HG03469 (cell line): Measurements from ENCODE around the gene ZNF234.
A peak's percentile ranks its signal among the peaks of the same experiment; 100 is the strongest.
"Not testable (repeated sequence)": the region's sequence is repeated elsewhere in the genome, so short reads cannot be mapped to it uniquely, and the experiment has no call there.

Source experiments
- ATAC-seq: cut with Tn5 transposase; IDR thresholded peaks from one replicate; pipeline ENCODE4 v1.9.1; 2021; ENCODE audit warnings: mild to moderate bottlenecking, moderate library complexity, moderate number of reproducible peaks; ENCODE audit not compliant: unreplicated experiment

ZNF234 gene

GRCh38 chr19:44176590-44176989 lies 35.2 kb downstream of the ZNF234 start:
- no peak for ATAC-seq

GRCh38 chr19:44180968-44181367 lies 39.6 kb downstream of the ZNF234 start:
- no peak for ATAC-seq

- no peak for ATAC-seq
Measured at GRCh38 chr19:44182145-44182544, 40.8 kb downstream of the ZNF234 start.

- ATAC-seq = no peak
Measured at GRCh38 chr19:44190020-44190419, 48.7 kb downstream of the ZNF234 start.

DNA sequence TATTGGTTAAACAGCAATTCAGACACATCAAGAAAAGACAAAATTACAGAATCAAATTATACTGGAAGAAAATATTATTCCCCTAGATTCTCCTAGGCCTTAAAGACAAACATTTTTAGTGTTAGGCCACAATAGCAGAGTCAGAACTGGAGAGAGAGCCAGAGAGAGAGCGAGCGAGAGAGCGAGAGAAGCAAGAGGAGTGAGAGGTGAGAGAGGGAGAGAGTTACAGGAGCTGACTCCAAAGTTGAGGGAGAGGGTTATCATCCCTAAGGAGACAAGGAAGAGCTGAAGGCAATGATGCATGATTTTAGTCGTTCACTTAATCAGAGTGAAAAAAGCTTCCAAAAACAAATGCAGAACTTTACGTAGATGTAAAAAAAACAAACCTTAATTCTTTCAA lies 50.8 kb downstream of the ZNF234 start:
- ATAC-seq = no peak

- ATAC-seq = no peak
Measured at GRCh38 chr19:44196772-44197171, 55.4 kb downstream of the ZNF234 start.

DNA sequence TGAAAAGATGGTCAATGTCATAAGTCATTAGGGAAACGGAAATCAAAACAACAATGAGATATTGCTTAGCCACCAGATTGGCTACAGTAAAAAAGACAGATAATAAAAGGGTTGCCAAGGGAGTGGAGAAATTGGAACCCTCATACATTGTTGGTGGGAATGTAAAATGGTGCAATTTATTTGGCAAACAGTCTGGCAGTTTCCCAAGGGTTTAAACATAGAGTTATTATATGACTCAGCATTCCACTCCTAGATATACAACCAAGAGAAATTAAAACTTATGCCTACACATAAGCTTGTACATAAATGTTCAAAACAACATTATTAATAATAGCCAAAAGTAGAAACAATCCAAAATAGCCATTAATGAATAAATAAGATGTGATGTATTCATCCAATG lies 61.1 kb downstream of the ZNF234 start:
- no peak for ATAC-seq

DNA sequence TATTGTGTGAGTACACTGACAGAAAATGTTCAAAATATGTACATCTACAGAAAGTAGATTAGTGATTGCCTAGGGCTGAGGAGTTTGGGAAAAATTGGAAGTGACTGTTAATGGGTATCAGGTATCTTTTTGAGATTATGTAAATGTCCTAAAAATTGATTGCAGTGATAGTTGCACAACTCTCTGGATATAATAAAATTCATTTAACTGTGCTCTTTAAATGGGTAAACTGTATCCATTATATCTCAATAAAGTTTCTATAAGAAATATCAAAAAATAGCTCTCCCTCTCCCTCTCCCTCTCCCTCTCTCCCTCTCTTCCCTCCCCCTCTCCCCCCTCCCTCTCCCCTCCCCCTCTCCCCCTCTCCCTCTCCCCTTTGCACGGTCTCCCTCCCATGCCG lies 61.6 kb downstream of the ZNF234 start:
- ATAC-seq = no peak

GRCh38 chr19:44203877-44204276 lies 62.5 kb downstream of the ZNF234 start:
- not testable (repeated sequence) for ATAC-seq

DNA sequence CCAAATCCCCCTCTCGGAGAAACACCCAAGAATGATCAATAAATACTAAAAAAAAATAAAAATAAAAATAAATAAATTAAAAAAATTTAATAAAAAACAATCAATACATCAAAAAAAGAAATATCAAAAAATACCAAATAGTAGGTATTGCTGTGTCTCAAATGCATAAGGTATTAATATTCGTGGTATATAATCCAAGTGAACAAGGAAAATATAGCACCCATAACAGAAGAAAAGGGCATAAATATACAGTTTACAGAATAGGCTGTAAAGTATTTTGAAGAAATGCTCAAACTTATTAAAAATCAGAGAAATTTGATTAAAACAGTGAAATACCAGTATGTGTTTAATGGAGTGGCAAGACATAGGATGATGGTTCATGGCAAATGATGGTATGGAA lies 63.4 kb downstream of the ZNF234 start:
- ATAC-seq = no peak

GRCh38 chr19:44207126-44207803 lies 65.9 kb downstream of the ZNF234 start:
- peak; percentile 53 for ATAC-seq
